Muscle of leg (tissue), 11 donors: ENCODE data around the gene AGBL1. TPM values are rescaled to one million over a fixed set of nuclear protein-coding genes. Genes with fewer than 3 reads are reported as not detected.

Experiments used
- DNase-seq: peaks from one replicate; pipeline ENCODE4 v3.0.0; 2013
- H3K27ac ChIP-seq: one replicate; pipeline ENCODE4 v1.5.1; 2013; ENCODE audit warnings: mild to moderate bottlenecking, low read length, control low read depth
- H3K27me3 ChIP-seq: one replicate; pipeline ENCODE4 v1.6.1; 2013; ENCODE audit warnings: low read length; ENCODE audit not compliant: control insufficient read depth, insufficient read depth
- H3K36me3 ChIP-seq: one replicate; pipeline ENCODE4 v1.6.1; 2013; ENCODE audit warnings: low read length; ENCODE audit not compliant: control insufficient read depth, insufficient read depth
- H3K4me1 ChIP-seq: one replicate; pipeline ENCODE4 v1.6.1; 2013; ENCODE audit warnings: low read length; ENCODE audit not compliant: control insufficient read depth, insufficient read depth
- H3K4me3 ChIP-seq: one replicate; pipeline ENCODE4 v1.5.1; 2013; ENCODE audit warnings: low read length, control low read depth
- H3K9me3 ChIP-seq: replicated peaks from 2 replicates; pipeline ENCODE4 v1.6.1; 2013; ENCODE audit warnings: low read depth, low read length; ENCODE audit not compliant: control insufficient read depth
- WGBS: methylation state at CpG from one replicate; pipeline ENCODE4 v1.1.5; 2013; ENCODE audit warnings: missing lambda C conversion rate; ENCODE audit not compliant: insufficient coverage; 5-methylcytosine and 5-hydroxymethylcytosine counted together
- polyA plus RNA-seq, 8 donors: library from polyadenylated mRNA; unstranded; fragments of 120-200 nt; gene quantifications; one replicate each; pipeline versions ENCODE4 v1.2.1 to v1.2.3, GENCODE V29; 2013; ENCODE audit warnings: inconsistent platforms in 1 of 8, low replicate concordance in 1 of 8; ENCODE audit not compliant: insufficient read length in 8 of 8, insufficient read depth in 1 of 8
- total RNA-seq: library from RNA; stranded (reverse); fragments of 120-200 nt; gene quantifications from one replicate; pipeline ENCODE4 v1.2.4, GENCODE V29; 2013

AGBL1 gene
- total and polyA plus RNA-seq, 9 donors: 6.0 to 18.1 (median 7.9) TPM

- Histone ChIP-seq H3K9me3 (no peaks in the 10 kb centered on the region), H3K27me3 (no peaks in the 10 kb centered on the region), H3K36me3 (no peaks in the 10 kb centered on the region), H3K27ac (no peak overlapping the region), H3K4me3 (no peak overlapping the region), H3K4me1 (peaks cover 34% of the 10 kb centered on the region)
- DNase-seq: no peak
- WGBS: no CpG with 5 or more reads among the region's 4 CpGs
These were observed 19.8 kb upstream of the AGBL1 start for GRCh38 chr15:86059851-86060250.

GRCh38 chr15:86060674-86061073, 19.0 kb upstream of the AGBL1 start:
- peak; percentile 83 for DNase-seq
- Histone ChIP-seq H3K36me3 (no peaks in the 10 kb centered on the region), H3K9me3 (no peaks in the 10 kb centered on the region), H3K27ac (no peak overlapping the region), H3K27me3 (no peaks in the 10 kb centered on the region), H3K4me1 (peaks cover 34% of the 10 kb centered on the region), H3K4me3 (no peak overlapping the region)
- no CpG with 5 or more reads among the region's 3 CpGs for WGBS

GRCh38 chr15:86061581-86061980, 18.1 kb upstream of the AGBL1 start:
- peak; percentile 85 for DNase-seq

GRCh38 chr15:86062646-86063243, 16.9 kb upstream of the AGBL1 start:
- H3K27ac ChIP-seq: no peak overlapping the region
- 57% methylated on average over 7 of the region's 10 CpGs for WGBS
- DNase-seq: no peak
- no peaks in the 10 kb centered on the region for H3K9me3 ChIP-seq
- H3K27me3 ChIP-seq: no peaks in the 10 kb centered on the region
- no peak overlapping the region for H3K4me3 ChIP-seq
- peaks cover 34% of the 10 kb centered on the region for H3K4me1 ChIP-seq
- H3K36me3 ChIP-seq: no peaks in the 10 kb centered on the region

More at GRCh38 chr15:86061581-86061980, 18.1 kb upstream of the AGBL1 start:
- Histone ChIP-seq H3K36me3 (no peaks in the 10 kb centered on the region), H3K4me3 (no peak overlapping the region), H3K27me3 (no peaks in the 10 kb centered on the region), H3K9me3 (no peaks in the 10 kb centered on the region), H3K4me1 (peaks cover 34% of the 10 kb centered on the region), H3K27ac (peak overlapping the region; percentile 65)
- 64% methylated on average over 12 of the region's 12 CpGs for WGBS

GRCh38 chr15:86063356-86064095, 16.1 kb upstream of the AGBL1 start:
- no peak overlapping the region for H3K27ac ChIP-seq
- H3K4me3 ChIP-seq: no peak overlapping the region
- H3K9me3 ChIP-seq: no peaks in the 10 kb centered on the region
- WGBS: 44% methylated on average over 8 of the region's 13 CpGs
- peaks cover 34% of the 10 kb centered on the region for H3K4me1 ChIP-seq
- no peak for DNase-seq
- H3K27me3 ChIP-seq: no peaks in the 10 kb centered on the region
- no peaks in the 10 kb centered on the region for H3K36me3 ChIP-seq

GRCh38 chr15:86064326-86064725, 15.3 kb upstream of the AGBL1 start:
- no peak for DNase-seq
- H3K9me3 ChIP-seq: no peaks in the 10 kb centered on the region
- no CpG with 5 or more reads among the region's 8 CpGs for WGBS

GRCh38 chr15:86066174-86066834, 13.4 kb upstream of the AGBL1 start:
- Histone ChIP-seq H3K4me1 (peaks cover 23% of the 10 kb centered on the region), H3K27ac (no peak overlapping the region), H3K36me3 (no peaks in the 10 kb centered on the region), H3K9me3 (no peaks in the 10 kb centered on the region), H3K27me3 (no peaks in the 10 kb centered on the region), H3K4me3 (no peak overlapping the region)
- WGBS: 75% methylated on average over 3 of the region's 6 CpGs
- peak; percentile 37 for DNase-seq

More at GRCh38 chr15:86064326-86064725, 15.3 kb upstream of the AGBL1 start:
- no peak overlapping the region for H3K27ac ChIP-seq
- peaks cover 34% of the 10 kb centered on the region for H3K4me1 ChIP-seq
- H3K36me3 ChIP-seq: no peaks in the 10 kb centered on the region
- H3K4me3 ChIP-seq: no peak overlapping the region
- no peaks in the 10 kb centered on the region for H3K27me3 ChIP-seq

GRCh38 chr15:86073281-86073680, 6.4 kb upstream of the AGBL1 start:
- Histone ChIP-seq H3K27ac (no peak overlapping the region), H3K4me1 (peaks cover 9% of the 10 kb centered on the region), H3K4me3 (no peak overlapping the region), H3K27me3 (no peaks in the 10 kb centered on the region), H3K9me3 (no peaks in the 10 kb centered on the region), H3K36me3 (no peaks in the 10 kb centered on the region)
- WGBS: no CpG with 5 or more reads among the region's 1 CpG
- DNase-seq: no peak

- WGBS: 45% methylated on average over 2 of the region's 3 CpGs
- no peak overlapping the region for H3K27ac ChIP-seq
- H3K27me3 ChIP-seq: no peaks in the 10 kb centered on the region
These were observed 3.2 kb upstream of the AGBL1 start for GRCh38 chr15:86076468-86076867.

GRCh38 chr15:86077070-86077469, 2.6 kb upstream of the AGBL1 start:
- Histone ChIP-seq H3K4me3 (no peak overlapping the region), H3K4me1 (peaks cover 20% of the 10 kb centered on the region), H3K9me3 (no peaks in the 10 kb centered on the region), H3K36me3 (no peaks in the 10 kb centered on the region), H3K27me3 (no peaks in the 10 kb centered on the region), H3K27ac (no peak overlapping the region)
- no CpG with 5 or more reads among the region's 2 CpGs for WGBS
- no peak for DNase-seq

More at GRCh38 chr15:86076468-86076867, 3.2 kb upstream of the AGBL1 start:
- peaks cover 20% of the 10 kb centered on the region for H3K4me1 ChIP-seq
- H3K9me3 ChIP-seq: no peaks in the 10 kb centered on the region
- no peaks in the 10 kb centered on the region for H3K36me3 ChIP-seq
- DNase-seq: no peak
- H3K4me3 ChIP-seq: no peak overlapping the region
